ES-I3 (cell line): ENCODE data around the gene RYR2.

ENCODE experiments used
- H3K36me3 ChIP-seq: 2 replicates; pipeline ENCODE4 v1.6.1; 2013; ENCODE audit warnings: mild to moderate bottlenecking, low read length, control low read depth, moderate library complexity; ENCODE audit not compliant: insufficient read depth
- H3K4me1 ChIP-seq: 2 replicates; pipeline ENCODE4 v1.6.1; 2013; ENCODE audit warnings: mild to moderate bottlenecking, control low read depth, low read length; ENCODE audit not compliant: insufficient read depth
- H3K9ac ChIP-seq: 2 replicates; pipeline ENCODE4 v1.6.1; 2013; ENCODE audit warnings: low read depth, mild to moderate bottlenecking, low read length, moderate library complexity
- H3K9me3 ChIP-seq: 2 replicates; pipeline ENCODE4 v1.6.1; 2013; ENCODE audit warnings: mild to moderate bottlenecking, low read length, moderate library complexity; ENCODE audit not compliant: control insufficient read depth, insufficient read depth

RYR2 gene

DNA sequence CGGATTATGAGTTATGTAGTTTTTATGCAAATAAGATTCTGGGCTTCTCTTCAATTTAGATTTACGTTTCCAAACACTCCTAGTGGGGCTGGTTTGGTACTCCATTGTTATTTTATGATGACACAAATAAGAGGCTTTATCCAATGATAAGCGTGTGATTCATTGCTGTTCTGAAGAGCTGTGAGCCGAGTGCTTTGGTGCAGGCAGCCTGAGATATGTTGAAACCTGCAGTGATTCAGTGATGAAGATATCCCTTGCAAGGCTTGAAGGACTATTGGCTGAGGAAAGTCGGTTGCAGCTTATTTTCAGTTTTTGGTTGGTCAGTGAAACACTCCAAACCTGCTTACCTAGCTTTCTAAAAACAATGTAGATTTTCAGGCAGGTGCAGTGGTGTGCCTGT lies 112.2 kb downstream of the RYR2 start:
- Histone ChIP-seq H3K4me1 (no peaks in the 10 kb centered on the region), H3K9ac (no peak overlapping the region), H3K36me3 (no peaks in the 10 kb centered on the region), H3K9me3 (no peaks in the 10 kb centered on the region)

DNA sequence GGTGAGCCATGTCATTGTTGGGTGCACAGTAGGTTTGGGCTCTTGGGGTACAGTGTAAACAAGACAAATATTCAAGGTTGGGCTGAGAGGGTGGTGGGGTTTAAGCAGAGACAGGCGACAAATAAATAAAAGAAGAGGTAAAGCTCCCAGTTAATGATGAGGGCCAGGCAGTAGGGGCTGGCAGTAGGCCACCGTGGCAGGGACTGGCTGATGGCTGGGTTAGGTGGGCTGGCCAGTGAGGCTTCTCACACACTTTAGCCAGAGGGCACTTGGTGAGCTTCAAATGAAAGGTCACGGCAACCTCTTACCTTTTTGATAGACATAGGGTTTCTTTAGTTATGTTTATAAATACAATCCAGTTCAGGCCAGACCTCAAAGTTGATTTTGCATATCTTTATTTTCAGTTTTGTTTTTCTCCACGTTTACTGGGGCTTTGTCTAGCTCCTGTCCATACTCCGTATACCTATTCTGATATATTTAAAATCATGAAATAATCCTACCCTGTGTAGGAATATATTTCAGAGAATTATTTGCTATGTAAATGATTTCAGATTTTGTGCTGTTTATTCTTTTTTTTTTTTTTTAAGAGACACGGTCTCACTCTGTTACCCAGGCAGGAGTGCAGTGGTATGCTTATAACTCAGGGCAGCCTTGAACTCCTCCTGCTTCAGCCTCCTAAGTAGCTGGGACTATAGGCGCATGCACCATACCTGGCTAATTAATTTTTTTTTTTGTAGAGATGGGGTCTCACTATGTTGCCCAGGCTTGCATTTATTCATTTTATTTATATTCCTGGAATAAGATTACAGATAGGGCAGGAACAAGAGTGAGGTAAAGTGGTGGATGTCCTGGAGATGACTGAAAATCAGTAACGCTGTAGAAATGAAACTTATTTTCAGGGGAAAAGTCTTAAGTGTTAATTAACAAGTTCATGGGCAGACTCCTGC lies 122.7 kb downstream of the RYR2 start:
- H3K36me3 ChIP-seq: no peaks in the 10 kb centered on the region
- H3K4me1 ChIP-seq: no peaks in the 10 kb centered on the region; the same call in 1 of the 2 replicates
- no peak overlapping the region for H3K9ac ChIP-seq
- no peaks in the 10 kb centered on the region for H3K9me3 ChIP-seq

DNA sequence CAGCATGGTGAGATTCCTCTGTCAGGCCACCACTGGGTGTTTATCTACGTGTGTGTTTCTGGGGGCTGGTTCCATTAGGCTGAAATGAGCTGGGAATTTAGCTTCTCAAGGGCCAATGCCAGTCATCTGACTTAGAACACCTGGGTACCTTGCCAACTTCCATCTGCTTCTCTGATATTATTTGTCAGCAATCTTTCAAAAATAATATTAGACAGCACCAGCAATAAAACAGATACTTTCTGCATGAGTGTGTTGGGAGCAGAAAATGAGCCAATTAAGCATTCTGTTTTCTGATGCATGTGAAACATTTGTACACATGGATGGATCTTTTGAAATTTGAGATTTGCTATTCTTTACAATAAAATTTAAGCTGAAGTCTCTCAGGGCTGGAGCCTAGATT lies 124.1 kb downstream of the RYR2 start:
- H3K9ac ChIP-seq: no peak overlapping the region
- no peaks in the 10 kb centered on the region for H3K9me3 ChIP-seq
- no peaks in the 10 kb centered on the region for H3K36me3 ChIP-seq
- H3K4me1 ChIP-seq: no peaks in the 10 kb centered on the region; the same call in 1 of the 2 replicates

DNA sequence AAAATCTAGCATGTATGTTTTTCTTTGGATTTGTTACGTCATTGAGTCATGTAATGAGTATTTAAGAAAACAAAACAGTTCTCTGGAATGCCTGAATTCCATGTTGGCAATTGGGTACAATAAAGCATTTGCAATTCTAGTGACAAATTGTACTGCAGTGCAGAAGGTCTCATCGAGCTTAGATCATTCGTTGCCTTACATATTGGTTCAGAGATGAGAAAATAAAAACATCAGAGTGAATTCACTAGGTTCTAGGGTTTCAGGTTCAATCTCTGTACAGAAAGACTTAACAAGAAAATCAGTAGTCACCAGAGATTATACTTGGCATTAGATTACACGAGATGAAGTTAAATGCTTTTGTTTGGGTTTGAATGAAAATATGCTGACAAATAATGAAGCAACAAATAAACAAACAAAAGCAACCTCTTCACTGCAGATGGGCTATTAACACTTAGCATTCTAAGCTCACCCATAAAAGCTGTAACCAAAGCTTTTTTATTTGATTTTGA lies 124.7 kb downstream of the RYR2 start:
- Histone ChIP-seq H3K4me1 (no peaks in the 10 kb centered on the region; the same call in 1 of the 2 replicates), H3K9ac (no peak overlapping the region), H3K36me3 (no peaks in the 10 kb centered on the region), H3K9me3 (no peaks in the 10 kb centered on the region)

DNA sequence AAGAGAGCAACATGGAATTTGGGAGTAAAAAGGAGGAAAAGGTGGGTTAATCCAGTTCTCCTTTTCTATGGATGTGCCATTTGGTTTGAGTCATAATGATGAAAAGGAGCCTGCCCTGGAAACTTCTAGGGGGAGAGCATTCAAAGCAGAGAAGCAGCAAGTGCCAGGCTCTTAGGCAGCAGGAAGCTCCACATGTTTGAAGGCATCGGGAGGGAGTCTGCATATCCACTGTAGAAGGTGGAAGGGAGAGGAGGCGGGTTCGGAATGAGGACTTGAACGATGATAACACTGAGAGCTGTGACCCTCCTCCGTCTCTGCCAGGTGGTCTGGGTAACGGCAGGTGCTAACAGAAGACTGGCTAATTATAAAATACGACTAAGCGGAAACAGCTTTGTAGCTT lies 128.2 kb downstream of the RYR2 start:
- no peaks in the 10 kb centered on the region for H3K9me3 ChIP-seq
- H3K9ac ChIP-seq: no peak overlapping the region
- H3K36me3 ChIP-seq: no peaks in the 10 kb centered on the region
- H3K4me1 ChIP-seq: no peaks in the 10 kb centered on the region

DNA sequence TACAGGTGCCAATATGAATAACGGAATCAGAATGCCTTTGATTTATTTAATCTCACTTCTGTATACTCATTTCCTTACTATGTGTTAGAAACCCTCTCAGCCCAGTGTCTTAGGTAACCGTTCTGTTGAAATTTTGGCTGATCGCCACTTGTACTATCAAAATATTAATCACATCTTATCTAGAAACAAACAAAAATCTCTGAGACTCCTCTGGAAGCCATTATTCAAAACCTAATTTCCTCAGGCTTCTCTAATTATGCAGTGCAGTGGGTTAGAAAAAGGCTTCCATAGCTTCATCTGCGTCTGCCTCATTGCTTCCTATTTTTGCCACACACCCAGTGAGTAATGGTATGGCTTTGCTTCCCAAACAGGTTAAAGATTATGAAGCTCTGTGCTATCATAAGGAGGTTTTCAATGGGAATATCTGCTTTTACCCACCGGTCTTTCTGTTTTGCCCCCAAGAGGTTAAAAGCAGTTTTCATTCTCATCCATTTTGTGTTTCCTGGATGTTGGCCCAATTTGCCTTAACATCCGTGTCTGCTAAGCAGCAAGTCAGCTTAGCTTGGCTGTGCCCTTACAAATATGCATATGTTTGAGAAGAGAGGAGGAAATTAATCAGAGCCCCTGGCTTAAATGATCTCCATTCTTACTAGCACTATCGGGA lies 129.6 kb downstream of the RYR2 start:
- Histone ChIP-seq H3K4me1 (no peaks in the 10 kb centered on the region), H3K9ac (no peak overlapping the region), H3K36me3 (no peaks in the 10 kb centered on the region), H3K9me3 (no peaks in the 10 kb centered on the region)

DNA sequence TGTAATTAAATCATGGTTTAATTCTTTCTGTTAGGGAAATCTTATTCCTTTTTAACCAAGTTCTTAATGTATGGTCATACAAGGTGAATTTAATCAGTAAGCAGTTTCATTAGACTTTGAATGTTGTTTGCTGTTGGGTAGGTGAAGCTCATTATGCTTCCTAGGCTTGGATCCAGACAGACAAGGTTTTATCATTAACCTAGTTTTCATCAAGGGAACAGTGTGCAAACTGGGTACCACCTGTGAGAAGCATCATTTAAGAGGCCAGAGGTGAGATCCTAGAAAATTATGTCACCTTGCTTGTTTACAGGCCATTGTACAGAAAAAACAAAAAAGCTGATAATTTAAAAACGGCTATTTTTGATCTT lies 130.1 kb downstream of the RYR2 start:
- Histone ChIP-seq H3K36me3 (no peaks in the 10 kb centered on the region), H3K9me3 (no peaks in the 10 kb centered on the region), H3K4me1 (no peaks in the 10 kb centered on the region), H3K9ac (no peak overlapping the region)

DNA sequence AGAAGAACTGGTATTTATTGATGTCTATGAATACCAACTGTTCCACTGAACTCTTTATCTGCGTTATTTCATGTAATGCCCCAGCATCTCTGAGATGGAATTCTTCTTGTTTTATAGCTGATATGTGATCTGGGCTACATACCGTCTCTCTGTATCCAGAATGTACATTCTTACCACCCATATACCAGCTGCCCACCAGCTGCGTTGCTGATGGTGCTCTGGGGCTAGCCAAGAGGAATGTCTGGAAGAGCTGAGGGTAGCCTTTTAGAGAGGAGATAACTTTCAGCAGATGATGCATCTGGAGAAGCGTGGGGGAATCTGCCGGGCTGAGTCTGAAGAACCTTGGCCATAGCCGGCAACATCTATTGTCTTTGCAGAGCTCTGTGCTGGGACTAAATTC lies 137.5 kb downstream of the RYR2 start:
- Histone ChIP-seq H3K9me3 (no peaks in the 10 kb centered on the region), H3K9ac (no peak overlapping the region), H3K4me1 (peaks cover 8% of the 10 kb centered on the region; the same call in 1 of the 2 replicates)

DNA sequence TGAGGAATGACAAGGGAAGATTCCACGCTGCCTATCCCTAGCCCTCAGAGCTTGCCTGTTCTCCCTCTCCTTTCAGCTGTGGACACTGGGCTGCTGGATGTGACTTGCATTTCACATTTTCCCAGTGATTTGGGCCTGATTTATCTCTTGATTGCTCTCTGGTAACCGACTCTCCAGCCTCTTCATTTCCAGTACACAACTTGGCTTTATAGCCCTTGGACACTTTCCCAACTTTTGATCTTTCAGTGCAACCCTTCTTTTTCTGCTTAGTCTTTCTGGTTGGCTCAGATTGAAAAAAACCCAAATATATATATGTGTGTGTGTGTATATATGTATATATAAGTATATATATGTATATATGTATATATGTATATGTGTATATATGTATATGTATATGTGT lies 138.3 kb downstream of the RYR2 start:
- no peak overlapping the region for H3K9ac ChIP-seq
- no peaks in the 10 kb centered on the region for H3K36me3 ChIP-seq
- H3K4me1 ChIP-seq: peaks cover 8% of the 10 kb centered on the region; the same call in 1 of the 2 replicates
- H3K9me3 ChIP-seq: no peaks in the 10 kb centered on the region

More for the DNA sequence above, 137.5 kb downstream of the RYR2 start:
- H3K36me3 ChIP-seq: no peaks in the 10 kb centered on the region

DNA sequence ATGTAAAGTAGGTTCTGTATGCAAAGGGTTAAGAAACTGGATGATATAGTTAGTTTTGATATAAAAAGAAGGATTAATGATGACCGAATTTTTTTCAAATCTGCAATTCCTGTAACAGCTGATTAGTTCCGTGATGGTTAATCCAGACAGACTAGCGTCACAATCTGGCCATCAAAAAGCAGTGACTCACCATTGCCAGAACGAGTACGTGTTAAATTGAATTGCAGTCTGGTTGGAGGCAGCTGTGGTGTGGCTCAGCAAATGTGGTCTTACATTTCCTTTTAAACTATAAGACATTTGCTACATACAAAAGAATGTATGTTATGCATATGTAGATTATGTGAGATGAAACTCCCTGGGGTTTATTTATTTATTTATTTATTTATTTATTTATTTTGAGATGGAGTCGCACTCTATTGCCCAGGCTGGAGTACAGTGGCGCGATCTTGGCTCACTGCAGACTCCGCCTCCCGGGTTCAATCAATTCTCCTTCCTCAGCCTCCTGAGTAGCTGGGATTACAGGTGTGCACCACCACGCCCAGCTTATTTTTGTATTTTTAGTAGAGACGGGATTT lies 139.8 kb downstream of the RYR2 start:
- H3K4me1 ChIP-seq: peaks cover 12% of the 10 kb centered on the region; the same call in 1 of the 2 replicates
- H3K36me3 ChIP-seq: no peaks in the 10 kb centered on the region
- H3K9me3 ChIP-seq: no peaks in the 10 kb centered on the region
- H3K9ac ChIP-seq: no peak overlapping the region

DNA sequence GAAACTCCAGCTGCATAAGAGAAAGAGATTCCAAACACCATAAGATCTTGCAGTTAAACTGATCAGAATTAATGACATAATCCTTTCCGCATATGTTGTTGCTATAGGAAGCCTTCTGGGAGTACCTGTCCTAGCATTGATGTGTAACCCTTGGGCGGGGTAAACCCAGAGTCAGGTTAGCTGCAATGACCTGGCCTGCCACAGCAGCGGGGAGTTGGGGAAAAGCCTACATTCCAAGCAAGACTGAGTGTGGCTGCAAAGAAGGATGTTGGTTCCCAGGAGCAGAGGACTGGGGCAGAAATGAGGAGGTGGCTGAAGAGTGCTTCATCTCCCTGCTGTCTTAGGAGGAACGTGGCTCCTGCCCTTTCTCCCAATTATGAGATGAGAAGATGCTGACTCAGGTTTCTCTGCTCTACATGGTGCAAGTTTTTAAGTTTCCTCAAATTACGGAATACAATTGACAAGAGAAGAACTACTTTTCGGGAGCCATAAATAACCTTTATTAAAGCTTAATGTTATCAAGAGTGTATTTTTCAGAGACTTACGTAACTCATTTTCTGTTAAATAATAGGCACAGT lies 142.1 kb downstream of the RYR2 start:
- no peak overlapping the region for H3K9ac ChIP-seq
- H3K4me1 ChIP-seq: peaks cover 19% of the 10 kb centered on the region
- H3K36me3 ChIP-seq: no peaks in the 10 kb centered on the region
- H3K9me3 ChIP-seq: no peaks in the 10 kb centered on the region

DNA sequence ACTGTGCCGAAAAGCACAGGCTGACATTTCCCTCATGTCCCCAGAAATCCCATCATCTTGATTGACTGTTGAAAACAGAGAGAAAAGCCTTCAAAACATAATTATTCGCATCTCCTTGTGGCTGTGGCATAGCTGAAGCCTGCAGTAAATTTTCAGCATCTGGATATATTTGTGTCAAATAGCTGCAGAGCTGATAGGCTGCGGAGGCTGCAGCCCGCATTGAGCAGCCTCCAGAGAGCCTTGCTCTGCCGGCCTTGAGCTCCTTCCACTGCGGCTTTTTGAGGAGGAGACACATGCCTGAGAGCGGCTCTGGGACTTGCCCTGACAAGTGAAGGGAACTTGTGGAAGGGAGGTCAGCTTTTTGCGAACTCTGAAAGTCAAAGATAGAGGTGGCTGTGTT lies 144.7 kb downstream of the RYR2 start:
- H3K36me3 ChIP-seq: no peaks in the 10 kb centered on the region
- H3K9me3 ChIP-seq: no peaks in the 10 kb centered on the region
- no peak overlapping the region for H3K9ac ChIP-seq
- H3K4me1 ChIP-seq: peaks cover 19% of the 10 kb centered on the region

DNA sequence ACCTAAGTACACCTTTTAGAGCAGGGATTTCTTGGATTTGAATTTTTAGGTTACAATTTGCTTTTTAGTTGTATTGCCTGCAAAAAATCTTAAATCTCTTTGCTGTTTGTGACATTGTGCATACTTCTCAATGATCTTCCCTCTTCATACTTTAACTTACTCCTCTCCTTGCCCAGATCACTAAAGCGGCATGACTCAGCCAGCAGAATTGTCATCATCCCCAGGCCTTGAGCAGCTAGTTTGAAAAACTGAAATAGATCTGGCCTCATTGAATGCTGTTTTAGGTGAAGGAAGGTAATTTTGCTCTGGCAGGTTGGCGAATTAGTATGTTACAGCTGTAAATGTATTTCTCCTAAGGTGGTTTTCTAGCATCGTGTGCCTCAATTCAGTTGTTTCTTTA lies 145.9 kb downstream of the RYR2 start:
- Histone ChIP-seq H3K9me3 (no peaks in the 10 kb centered on the region), H3K9ac (no peak overlapping the region), H3K36me3 (no peaks in the 10 kb centered on the region), H3K4me1 (peaks cover 19% of the 10 kb centered on the region)

DNA sequence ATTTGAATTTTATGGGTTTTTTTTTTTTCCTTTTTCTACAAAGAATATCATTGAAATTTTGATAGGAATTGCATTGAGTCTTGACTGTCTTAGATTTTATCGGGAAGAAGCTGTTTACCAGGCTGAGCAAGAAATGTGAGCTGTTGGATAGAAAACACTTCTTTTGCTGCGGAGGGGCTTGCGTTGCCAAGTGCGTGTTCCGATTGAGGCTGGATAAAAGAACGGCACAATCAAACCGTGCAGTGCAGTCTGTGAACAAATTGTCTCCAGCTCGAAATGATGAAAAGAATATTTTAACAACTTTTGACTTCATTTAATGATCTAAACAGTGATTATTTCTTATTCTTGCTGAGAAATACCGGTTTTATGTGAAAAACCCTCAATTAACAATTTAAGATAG lies 149.4 kb downstream of the RYR2 start:
- H3K36me3 ChIP-seq: no peaks in the 10 kb centered on the region
- no peak overlapping the region for H3K9ac ChIP-seq
- H3K4me1 ChIP-seq: peaks cover 7% of the 10 kb centered on the region
- H3K9me3 ChIP-seq: no peaks in the 10 kb centered on the region
